GM19240 (cell line): ENCODE data around the gene SNED1.

ENCODE experiments used
- DNase-seq: peaks from one replicate; pipeline ENCODE4 v3.0.0; 2011; ENCODE audit warnings: low spot score; ENCODE audit not compliant: insufficient read length

Gene SNED1

DNA sequence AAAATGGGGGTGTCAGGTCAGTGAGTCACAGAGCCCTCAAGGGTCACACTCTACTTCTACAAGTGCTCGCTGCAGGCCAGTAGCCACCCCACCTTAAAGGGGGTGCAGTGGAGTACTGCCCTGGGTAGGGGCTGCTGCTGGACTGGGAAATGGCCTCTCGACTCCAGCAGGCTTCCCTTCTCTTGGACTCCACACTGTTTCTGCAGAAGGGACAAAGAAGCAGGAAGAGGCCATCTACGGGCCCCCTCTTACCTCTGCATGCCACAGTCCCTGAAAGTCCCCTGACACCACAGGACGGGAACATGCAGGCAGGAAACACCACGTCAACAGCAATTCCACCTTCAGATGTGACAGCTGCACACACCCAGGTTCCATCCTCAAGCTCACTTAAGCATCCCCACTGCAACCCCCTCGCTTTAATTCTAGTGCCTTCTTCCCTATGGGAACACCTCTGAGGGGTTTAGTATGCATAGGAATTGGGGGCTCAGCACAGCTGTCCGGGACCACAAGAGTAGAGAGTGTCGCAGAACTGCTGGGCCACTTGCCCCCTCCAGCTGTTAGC is 22.3 kb downstream of the SNED1 start:
- no peak for DNase-seq

DNA sequence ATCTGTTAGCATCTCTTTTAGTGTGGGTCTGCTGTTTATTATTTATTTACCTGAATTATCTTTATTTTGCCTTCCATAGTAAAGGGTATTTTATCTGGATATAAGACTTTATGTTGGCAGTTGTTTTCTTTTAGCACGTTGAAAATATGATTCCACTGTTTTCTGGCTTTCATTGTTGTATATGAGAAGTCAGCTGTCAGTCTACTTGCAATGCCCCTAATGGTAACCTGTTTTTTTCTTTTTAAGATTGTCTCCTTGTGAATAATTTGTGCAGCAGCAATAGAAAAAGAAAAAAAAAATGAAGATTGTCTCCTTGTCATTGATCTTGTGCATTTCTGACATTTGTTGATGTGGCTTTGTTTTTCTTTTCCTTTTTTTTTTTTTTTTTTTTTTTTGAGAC is 27.2 kb downstream of the SNED1 start:
- DNase-seq: no peak

DNA sequence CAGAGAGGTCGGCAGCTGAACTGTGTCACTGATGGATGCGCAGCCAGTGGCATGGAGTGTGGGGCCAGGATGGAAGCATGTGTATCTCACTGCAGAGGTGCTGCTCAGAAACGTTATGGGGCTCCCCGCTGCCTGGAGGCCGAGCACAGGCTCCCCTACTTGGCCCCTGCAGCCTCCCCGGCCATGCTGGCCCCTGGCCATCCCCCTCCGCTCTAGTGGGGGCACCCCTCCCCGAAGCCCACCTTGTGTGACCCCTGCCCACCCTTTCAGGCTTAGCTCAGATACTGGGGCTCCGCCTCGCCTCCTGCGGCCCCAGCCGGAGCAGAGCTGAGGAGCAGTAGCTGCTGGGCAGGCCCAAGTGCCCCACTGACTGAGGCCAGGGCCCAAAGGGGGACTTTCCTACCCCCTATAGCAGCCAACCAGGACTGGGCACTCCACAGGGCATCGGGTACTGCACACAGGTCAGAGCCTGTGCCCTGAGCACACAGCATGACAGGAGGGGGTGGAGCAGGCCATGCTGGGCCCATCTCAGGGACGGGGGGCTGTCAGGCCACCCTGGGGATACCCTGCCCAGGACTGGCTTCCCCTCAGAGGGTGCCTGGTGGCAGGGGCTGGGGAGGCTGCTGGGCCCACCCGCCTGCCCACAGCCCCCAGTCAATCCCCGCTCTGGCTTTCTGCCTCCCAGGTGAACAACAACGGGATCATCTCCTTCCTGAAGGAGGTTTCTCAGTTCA is 31.3 kb downstream of the SNED1 start:
- DNase-seq: no peak

DNA sequence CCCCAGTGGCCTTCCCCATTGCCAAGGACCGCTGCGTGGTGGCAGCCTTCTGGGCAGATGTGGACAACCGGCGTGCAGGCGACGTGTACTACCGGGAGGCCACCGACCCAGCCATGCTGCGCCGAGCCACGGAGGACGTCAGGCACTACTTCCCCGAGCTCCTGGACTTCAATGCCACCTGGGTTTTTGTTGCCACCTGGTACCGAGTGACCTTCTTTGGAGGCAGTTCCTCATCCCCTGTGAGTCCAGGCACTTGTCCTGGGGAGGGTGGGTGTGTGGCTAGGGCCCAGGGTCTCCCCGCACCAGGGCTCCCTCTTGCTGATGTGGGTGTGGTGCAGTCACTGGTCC is 31.9 kb downstream of the SNED1 start:
- no peak for DNase-seq

DNA sequence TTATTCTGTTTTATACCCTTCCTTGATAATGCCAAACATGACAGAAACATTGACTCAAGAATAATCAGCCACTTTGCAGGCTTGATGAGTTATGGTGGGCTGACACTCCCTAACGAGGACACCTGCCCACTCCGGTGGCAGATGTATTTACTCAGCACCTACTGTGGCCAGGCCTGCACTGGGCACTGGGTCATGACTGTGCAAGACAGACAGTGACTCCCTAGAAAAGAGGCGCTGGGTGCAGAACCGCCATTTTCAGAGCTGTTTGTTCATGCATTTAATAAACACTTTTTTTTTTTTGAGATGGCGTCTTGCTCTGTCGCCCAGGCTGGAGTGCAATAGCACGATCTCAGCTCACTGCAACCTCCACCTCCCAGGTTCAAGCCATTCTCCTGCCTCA is 32.5 kb downstream of the SNED1 start:
- DNase-seq: no peak

DNA sequence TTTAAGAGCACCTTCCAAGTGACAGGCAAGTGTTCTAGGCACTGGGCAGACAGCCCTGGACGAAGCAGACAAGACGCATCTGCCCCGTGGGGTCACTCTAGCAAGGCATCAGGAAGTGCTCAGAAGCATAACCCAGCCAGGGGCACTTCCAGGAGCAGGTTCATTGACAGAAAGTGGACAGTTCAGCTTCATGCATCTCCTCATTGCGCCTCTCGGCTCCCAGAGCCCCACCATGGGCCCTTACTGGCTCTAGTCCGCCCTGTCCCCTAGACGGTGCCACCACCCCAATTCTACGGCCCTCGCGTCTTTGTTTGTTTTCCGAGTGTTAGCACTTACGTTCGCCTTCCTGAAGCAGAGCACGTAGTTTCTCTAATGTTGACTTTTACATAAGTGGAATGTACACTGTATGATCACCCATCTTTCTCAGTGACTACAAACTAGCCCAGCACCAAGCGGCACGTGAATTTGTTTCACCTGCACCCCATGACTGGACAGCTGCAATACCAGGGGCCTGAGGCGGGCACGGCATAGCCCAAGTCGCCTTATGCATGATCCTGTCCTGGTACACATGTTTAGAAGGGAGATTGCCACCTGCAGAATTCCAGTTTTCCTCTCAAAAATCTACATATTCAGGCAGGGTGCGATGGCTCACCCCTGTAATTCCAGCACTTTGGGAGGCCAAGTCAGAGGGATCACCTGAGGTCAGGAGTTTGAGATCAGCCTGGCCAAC is 33.2 kb downstream of the SNED1 start:
- DNase-seq: no peak

DNA sequence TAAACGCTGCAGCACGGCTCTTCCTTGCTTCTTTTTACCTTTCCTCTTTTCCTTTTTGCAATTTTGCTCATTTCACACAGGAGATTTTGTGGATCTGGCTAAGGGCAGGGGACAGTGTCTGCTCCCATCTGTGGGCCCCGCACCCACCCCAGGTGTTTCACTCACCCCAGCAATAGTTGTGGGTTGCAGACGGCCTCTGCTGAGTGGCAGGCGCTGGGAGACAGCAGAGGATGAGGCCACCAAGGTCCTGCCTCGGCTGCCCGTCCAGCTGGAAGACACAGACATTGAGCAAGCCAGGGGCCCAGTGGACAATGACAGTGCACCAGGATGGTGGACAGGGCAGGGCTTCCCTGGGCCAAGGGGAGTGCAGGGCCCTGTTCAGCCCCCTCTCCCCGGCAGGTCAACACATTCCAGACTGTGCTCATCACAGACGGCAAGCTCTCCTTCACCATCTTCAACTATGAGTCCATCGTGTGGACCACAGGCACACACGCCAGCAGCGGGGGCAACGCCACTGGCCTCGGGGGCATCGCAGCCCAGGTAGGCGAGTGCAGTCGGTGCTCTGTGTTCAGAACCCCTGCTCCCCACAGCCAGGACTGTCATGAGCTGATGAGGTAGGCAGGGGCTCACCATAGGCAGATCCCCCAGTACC is 35.0 kb downstream of the SNED1 start:
- no peak for DNase-seq

DNA sequence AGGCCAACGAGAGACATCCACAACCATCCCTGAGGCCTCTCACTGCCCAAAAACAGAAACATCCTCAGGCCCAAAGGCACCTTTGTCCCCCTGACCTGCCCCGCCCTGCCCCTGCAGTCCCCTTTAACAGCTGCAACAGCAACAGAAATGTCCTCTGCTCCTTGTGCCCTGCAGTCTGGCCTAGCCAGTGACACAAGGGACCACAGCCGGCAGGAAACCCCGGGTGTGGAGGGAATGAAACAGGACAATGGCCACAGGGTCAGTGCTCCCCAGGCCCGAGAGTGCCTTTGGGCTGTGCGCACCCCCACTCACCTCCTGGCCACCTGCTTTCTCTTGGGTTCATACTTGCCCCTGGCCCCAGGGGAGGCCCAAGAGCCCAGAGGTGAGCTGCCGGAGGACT is 35.6 kb downstream of the SNED1 start:
- DNase-seq: no peak

DNA sequence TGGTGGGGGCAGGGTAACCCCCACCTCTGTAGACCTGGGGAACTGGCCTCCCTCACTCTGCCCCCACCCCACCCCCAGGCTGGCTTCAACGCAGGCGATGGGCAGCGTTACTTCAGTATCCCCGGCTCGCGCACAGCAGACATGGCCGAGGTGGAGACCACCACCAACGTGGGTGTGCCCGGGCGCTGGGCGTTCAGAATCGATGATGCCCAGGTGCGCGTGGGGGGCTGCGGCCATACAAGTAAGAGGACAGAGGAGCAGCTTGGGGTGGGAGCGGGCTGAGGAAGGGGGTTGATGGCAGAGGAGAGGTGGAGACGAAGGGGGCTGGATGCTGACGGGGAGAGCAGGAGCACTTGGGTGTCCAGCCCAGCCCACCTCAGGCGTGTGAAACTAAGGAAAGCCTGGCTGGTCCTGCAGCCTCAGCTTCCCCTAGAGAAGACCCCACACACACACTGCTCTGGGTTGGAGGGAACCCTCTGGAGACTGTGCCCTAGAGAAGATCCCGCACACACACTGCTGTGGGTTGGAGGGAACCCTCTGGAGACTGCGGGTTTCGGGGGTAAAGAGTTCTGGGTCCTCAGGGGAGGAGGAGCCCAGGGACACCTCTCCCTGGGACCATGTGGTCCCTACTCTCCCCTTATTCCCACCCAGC is 36.2 kb downstream of the SNED1 start:
- no peak for DNase-seq

DNA sequence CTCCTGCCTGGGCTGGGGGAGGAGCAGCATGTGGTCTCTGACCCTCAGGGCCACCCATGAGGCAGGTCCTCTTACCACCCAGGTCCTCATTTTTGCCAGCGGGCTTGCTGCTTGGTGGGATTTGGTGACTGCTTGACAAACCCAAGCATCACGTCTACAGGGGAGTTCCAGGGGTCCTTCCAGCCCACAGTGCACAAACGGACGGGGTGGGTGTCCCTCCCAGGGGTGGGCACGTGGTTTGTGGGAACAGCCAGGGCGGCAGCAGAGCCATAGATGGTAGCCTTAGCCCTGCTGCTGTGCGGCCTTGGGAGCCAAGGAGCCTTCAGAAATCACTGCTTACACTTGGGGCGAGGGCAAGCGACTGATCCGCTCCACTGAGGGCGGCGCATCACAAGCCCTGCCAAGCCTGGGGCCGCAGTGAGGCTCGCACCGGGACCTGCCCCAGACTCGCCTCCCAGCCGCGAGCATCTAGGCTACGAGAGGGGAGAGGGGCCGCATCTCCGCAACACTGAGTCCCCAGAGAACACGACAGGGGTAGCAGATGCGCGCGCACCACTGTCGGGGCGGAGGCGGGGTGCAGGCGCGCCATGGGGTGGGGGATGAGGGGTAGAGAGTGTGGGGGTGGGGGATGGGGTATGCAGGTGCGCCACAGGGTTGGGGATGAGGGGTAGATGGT is 36.9 kb downstream of the SNED1 start:
- no peak for DNase-seq

DNA sequence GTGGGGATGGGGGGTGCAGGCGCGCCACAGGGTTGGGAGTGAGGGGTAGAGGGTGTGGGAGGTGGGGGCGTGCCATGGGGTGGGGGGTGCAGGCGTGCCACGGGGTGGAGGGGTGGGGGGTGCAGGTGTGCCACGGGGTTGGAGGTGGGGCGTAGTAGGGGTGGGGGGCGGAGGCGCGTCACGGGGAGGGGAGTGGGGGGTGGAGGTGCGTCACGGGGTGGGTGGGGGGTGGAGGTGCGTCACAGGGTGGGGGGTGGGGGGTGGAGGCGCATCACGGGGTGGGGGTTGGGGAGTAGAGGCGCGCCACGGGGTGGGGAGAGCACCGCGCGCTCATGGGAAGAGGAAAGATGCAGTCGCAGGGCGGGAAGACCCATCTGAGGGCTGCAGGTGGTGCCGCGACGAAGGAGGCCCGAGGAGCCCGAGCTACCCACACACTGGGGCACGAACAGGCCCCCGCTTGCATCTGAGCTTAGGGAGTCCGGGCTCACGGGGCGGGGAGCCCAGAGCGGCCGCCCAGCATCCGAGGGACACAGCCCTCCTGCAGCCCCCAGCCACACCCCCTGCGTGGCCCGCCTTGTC is 37.5 kb downstream of the SNED1 start:
- DNase-seq: no peak

DNA sequence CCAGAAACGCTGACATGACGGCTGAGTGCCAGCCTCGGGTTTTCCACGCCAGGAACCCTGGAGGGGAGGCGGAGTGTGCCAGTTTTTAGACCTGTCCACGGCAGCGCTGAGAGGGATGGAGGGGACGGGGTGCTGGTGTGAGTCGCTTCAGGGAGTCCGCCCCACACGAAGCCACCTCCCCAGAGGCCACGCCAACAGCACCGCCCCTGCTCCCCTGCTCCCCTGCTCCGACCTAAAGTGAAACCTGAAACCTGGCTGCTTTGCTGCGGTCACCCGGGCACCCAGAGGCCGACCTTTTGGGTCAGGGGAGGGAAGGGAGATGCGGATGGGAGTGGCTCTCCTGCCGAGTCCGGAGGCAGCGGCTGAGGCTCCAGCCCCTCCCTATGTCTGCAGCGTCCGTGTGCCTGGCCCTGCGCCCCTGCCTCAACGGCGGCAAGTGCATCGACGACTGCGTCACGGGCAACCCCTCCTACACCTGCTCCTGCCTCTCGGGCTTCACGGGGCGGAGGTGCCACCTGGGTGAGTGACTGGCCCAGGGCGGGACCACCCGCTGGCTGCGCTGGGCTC is 38.1 kb downstream of the SNED1 start:
- peak; percentile 77 for DNase-seq

DNA sequence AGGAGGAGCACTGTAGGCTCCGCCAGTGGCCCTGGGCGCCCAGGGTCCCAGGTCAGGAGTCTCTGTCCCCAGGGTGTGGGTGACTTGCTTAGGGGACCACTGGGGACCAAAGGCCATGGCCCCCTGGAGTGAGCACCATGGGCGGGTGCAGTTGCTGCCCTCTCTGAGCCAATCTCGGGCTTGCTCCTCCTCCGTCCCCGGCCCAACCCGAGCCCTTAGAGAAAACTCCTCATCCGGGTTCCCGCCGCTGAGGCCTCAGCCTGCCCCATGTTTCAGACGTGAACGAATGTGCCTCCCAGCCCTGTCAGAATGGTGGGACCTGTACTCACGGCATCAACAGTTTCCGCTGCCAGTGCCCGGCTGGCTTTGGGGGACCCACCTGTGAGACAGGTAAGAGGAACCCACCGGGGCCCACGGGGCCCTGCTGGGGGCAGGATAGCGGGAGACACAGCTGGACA is 38.6 kb downstream of the SNED1 start:
- peak; percentile 38 for DNase-seq

DNA sequence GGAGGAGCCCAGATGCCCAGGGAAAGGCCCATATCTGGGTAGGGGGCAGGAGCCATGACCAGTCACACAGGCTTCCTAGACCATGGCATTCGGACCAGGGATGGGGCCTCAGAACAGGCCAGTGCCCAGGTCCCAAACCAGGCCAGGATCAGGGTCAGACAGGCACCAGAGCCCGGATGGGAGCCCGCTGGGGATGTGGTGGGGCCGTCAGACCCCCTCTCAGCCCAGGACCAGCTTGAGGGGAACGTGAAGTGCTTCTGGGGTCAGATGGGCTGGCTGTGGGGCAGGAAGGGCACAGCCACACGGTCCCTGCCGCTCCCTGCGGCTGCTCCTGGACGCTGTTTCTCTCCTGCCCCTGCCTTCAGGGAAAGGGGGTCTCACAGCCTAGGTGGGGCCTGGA is 39.1 kb downstream of the SNED1 start:
- no peak for DNase-seq

DNA sequence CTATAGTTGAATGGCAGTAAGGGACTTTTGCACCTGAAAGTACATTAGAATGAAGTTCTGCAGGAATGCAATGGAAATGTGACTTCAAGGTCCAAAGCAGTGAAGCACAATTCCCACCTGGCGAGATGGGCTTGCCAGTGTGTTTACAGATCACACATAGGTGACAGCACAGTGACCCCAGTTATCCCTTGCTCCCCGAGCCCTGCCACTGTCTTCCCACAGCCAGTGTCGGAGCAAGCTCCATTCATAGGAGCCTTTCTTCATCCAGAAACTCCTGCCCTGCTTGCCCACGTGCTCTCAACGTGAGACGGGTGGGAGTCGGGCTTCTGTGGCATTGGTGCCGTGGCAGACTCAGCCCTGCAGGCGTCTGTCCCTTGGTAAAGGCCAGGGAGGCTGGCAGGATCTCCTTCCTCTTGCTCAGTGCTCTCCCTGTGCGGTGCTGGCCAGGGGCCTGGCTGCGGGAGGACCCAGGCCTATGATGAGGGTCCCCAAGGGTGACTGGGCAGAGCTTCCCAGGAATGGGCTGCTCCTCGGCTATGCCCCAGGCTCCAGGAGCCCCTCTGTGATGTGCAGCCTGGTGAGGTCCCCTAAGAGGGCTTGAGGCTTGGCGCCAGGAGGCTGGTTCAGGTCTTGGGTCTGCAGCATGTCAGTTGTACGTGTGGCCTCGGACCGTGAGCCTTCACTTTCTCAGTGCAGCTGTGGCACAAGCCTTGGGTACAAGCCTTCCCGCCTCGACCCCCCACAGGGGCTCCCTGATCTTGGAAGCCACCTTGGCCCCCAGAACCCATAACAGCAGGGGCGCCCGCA is 40.2 kb downstream of the SNED1 start:
- DNase-seq: no peak

DNA sequence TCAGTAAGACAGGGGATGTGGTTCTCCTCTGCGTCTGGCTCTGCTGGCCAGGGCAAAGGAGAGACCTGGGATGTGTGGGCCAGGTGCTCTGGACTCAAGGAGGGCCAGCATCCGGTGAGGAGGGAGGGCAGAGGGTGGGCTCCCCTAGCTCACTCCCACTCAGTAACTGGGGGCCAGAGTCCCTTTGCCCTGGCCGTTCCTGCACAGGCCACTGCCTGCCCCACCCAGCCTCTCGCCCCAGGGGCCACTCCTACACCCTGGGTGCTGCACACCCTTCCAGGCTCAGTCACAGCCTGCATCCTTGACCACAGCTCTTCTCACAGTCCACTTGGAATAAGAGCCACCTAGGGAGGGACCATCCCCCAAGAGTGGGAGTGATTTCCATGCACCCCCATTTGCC is 41.0 kb downstream of the SNED1 start:
- no peak for DNase-seq

DNA sequence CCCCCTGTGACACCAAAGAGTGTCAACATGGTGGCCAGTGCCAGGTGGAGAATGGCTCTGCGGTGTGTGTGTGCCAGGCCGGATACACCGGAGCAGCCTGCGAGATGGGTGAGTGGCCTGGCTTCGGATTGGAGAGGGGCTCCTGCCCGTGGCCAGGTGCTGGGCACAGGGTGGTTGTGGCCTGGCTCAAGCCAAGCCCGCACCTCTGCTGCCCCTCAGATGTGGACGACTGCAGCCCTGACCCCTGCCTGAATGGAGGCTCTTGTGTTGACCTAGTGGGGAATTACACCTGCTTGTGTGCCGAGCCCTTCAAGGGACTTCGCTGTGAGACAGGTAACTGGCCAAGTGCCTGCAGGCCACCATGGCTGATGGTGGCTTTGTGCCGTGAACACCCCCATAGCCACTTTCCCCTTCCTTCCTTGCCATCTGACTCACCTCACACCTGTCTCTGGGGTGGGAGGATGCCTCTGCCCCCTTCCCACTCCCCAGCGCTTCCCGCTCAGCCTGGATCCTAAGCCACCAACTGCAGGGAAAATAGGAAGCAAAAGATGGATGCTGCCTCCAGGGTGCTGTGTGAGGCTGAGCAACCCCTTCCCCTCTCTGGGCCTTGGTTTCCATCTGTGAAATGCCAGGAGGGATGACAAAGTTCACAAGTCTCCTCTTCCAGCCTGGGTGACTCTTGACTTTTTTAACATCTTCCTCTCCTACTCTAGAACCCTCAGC is 41.8 kb downstream of the SNED1 start:
- DNase-seq: no peak

DNA sequence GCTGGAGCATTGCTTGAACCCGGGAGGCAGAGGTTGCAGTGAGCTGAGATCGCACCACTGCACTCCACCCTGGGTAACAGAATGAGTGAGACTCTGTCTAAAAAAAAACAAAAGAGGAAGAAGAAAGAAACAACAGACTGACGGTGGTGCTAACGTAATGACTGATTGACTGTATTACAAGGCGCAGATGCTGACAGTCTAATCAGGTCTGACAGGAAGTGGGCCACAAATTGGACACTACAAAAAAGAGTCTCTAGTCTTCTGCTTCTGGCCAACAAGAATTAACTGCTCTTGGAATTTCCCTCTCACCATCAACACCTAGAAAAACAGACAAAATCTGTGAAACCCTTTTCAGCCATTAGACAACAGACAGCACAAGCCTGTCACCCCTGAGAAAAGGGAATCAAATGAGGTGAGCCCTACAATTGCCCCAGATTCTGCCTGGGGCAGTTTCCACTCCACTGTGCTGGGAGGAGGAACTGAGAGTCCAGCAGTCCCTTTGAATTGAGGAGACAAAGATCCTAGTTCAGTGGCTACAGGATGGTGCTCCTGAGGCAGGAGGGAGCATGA is 43.3 kb downstream of the SNED1 start:
- no peak for DNase-seq

DNA sequence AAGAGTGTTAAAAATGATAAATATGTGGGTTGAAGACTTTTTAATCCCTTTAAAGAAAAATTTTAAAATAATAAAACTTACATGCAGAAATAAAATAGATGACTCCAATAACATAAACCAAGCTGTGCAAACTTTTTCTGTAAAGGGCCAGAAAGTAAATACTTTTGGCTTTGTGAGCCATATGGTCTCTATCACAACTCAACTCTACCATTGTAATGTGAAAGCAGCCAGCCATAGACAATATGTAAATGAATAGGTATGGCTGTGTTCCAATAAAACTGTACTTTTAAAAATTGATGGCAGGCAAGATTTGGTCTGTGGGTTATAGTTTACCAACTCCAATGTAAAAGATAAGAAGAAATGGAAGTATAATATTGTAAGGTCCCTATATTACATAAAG is 45.2 kb downstream of the SNED1 start:
- no peak for DNase-seq
